Measurements from ENCODE around the gene CALML6. TPM values are rescaled to one million over a fixed set of nuclear protein-coding genes. Genes with fewer than 3 reads are reported as not detected.

The CALML6 gene
- total RNA-seq, 1 experiment from 2014 or later = 1.7 TPM

GRCh38 chr1:1918901-1919303 lies 3.8 kb downstream of the CALML6 start, which contains the start of gene TMEM52:
Gene TMEM52, minus strand, starts transcription at chr1:1919279. Its CDS starts 14 bp downstream, at chr1:1919265.
- Histone ChIP-seq H4K20me1 (ENCODE audit: control insufficient read depth, insufficient read depth, insufficient read length) (no peaks in the 10 kb centered on the region), H4K5ac (ENCODE audit: insufficient read length, low read depth, low read length) (no peak within 1 kb of the TSS), H3K4me1 (ENCODE audit: insufficient read depth, low read length) (no peaks in the 10 kb centered on the region), H3T11ph (ENCODE audit: low read length) (no peak within 1 kb of the TSS), H2BK120ac (ENCODE audit: low read depth, low read length, poor library complexity, severe bottlenecking) (no peak within 1 kb of the TSS), H2BK20ac (ENCODE audit: low read depth, low read length, poor library complexity, severe bottlenecking) (no peak within 1 kb of the TSS), H3K23me2 (ENCODE audit: insufficient read length, low read depth, low read length, poor library complexity, severe bottlenecking) (no peaks in the 10 kb centered on the region), H3K4me2 (ENCODE audit: insufficient read depth, insufficient read length, low read length) (peak within 1 kb of the TSS; percentile 47), H2BK15ac (ENCODE audit: low read depth, low read length) (no peak within 1 kb of the TSS), H3K14ac (ENCODE audit: insufficient read depth, low read length) (peak within 1 kb of the TSS; percentile 33; the same call in 1 of the 2 replicates), H4K91ac (ENCODE audit: insufficient read length, low read depth, low read length) (no peak within 1 kb of the TSS), H3K9me3 (ENCODE audit: control insufficient read depth, low read depth, low read length) (no peaks in the 10 kb centered on the region), H3K79me1 (ENCODE audit: insufficient read depth, low read depth, low read length, poor library complexity, severe bottlenecking) (no peaks in the 10 kb centered on the region), H3K4ac (ENCODE audit: low read depth, low read length) (no peak within 1 kb of the TSS), H2BK5ac (ENCODE audit: insufficient read length, low read length) (no peak within 1 kb of the TSS), H3K79me2 (ENCODE audit: insufficient read depth, low read length) (no peaks in the 10 kb centered on the region), H4K8ac (replicated peaks; ENCODE audit: insufficient read length, low read depth, low read length) (no peak within 1 kb of the TSS), H2BK12ac (ENCODE audit: insufficient read length, low read depth, low read length) (no peak within 1 kb of the TSS), H3K56ac (ENCODE audit: insufficient read length, low read depth, low read length) (no peak within 1 kb of the TSS), H2AK5ac (ENCODE audit: insufficient read length, low read length) (no peak within 1 kb of the TSS), H2AFZ (ENCODE audit: low read length) (no peak within 1 kb of the TSS), H3K23ac (ENCODE audit: insufficient read length, low read depth, low read length) (no peak within 1 kb of the TSS), H3K18ac (ENCODE audit: insufficient read length, low read depth, low read length) (peak within 1 kb of the TSS; percentile 81), H3K27ac (ENCODE audit: insufficient read length, low read depth, low read length) (no peak within 1 kb of the TSS), H3K27me3 (ENCODE audit: insufficient read depth, low read length) (no peaks in the 10 kb centered on the region), H3K9ac (ENCODE audit: extremely low read depth, insufficient read length, low read length) (no peak within 1 kb of the TSS)
- no peak within 1 kb of the TSS for H3K27ac Mint-ChIP-seq
- peaks cover 4 to 23% of the 10 kb centered on the region in 2 experiments for H3K4me1 Mint-ChIP-seq
- no CpG with 5 or more reads among the region's 44 CpGs for WGBS (ENCODE audit: extremely low coverage, insufficient read length, low lambda C conversion rate)
- TF ChIP-seq CTCF (conservative IDR thresholded peaks at IDR 0.05) = peak; percentile 31; the same call in 2 of the 3 replicates
- H3K9me3 Mint-ChIP-seq = no peaks in the 10 kb centered on the region
- H3K4me3 Mint-ChIP-seq = peak within 1 kb of the TSS; percentile 56 to 78
- H3K27me3 Mint-ChIP-seq (ENCODE audit: low read depth) = no peaks in the 10 kb centered on the region; the same call in none of the 2 replicates
- DNase-seq = peak; percentile 91
- H3K36me3 Mint-ChIP-seq (ENCODE audit: insufficient read depth in 1 of 3, low read depth in 3 of 3) = no peaks in the 10 kb centered on the region; a peak in 1 of 7 replicates

Measured in H9 (cell line).